Thoracic aorta (tissue), 2 donors: ENCODE measurements around the gene FMNL2. TPM values are rescaled to one million over a fixed set of nuclear protein-coding genes. Genes with fewer than 3 reads are reported as not detected.

Source experiments
- ATAC-seq: fragments of 150-250 bp; one replicate; pipeline ENCODE4 v1.8.0; 2017; ENCODE audit warnings: low read depth; ENCODE audit not compliant: insufficient number of reproducible peaks, low FRiP score
- DNase-seq: peaks from one replicate; pipeline ENCODE4 v3.0.0-alpha.2; 2020; ENCODE audit warnings: low spot score
- H3K27ac ChIP-seq, 2 donors: fragments of 200-600 bp; sonication (generic); 1 replicate in 1 of 2; 2 replicates in 1 of 2; pipeline ENCODE4 v1.5.1; 2016; ENCODE audit warnings: mild to moderate bottlenecking in 2 of 2, moderate library complexity in 2 of 2
- H3K27me3 ChIP-seq: fragments of 200-600 bp; sonication (generic); replicated peaks from 2 replicates; pipeline ENCODE4 v1.6.0; 2016; ENCODE audit warnings: mild to moderate bottlenecking; ENCODE audit not compliant: insufficient read depth
- H3K36me3 ChIP-seq: fragments of 200-600 bp; sonication (generic); one replicate; pipeline ENCODE4 v1.5.1; 2016
- H3K4me1 ChIP-seq, 2 donors: fragments of 200-600 bp; sonication (generic); 1 replicate in 1 of 2; 2 replicates in 1 of 2; pipeline versions ENCODE4 v1.5.1 to v1.6.0; 2016; ENCODE audit warnings: low read depth in 2 of 2, mild to moderate bottlenecking in 1 of 2; ENCODE audit not compliant: control insufficient read depth in 1 of 2
- H3K4me3 ChIP-seq: fragments of 200-600 bp; sonication (generic); 2 replicates; pipeline ENCODE4 v1.5.1; 2016; ENCODE audit warnings: mild to moderate bottlenecking
- H3K9me3 ChIP-seq: fragments of 200-600 bp; sonication (generic); 2 replicates; pipeline ENCODE4 v1.5.1; 2016
- total RNA-seq, 2 donors: library from RNA; depleted of rRNA; stranded (reverse); fragments of >200 nt; gene quantifications; one replicate each; pipeline versions ENCODE4 v1.1.0 to v1.2.3, GENCODE V29; 2016
- TF ChIP-seq, protein P1 (sequence below): fragments of 200-600 bp; sonication (generic); IDR thresholded peaks from one replicate; pipeline ENCODE4 v1.5.1; 2019; ENCODE audit warnings: antibody characterized with exemption

The FMNL2 gene
- total RNA-seq, 2 donors from 2014 or later, result 30.6 to 87.0 TPM

DNA sequence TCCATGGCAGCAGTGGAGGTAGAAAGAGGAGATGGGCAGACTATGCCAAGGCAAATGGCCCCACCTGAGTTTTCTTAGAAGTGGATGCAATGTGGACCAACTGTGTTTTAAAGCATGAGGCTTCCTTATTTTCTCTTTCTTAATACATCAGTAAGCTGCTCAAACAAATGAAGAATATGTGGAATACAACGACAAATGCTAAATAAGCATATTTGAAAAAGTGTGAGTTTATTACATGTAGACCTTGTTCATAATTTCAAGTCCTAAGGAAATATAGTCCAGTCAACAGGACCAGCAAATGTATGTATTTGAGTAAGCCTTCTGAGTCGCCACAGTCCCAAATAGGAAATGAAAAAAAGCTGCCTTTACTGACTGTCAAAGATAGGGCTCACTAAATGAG lies 204.4 kb downstream of the FMNL2 start:
- no peaks in the 10 kb centered on the region for H3K9me3 ChIP-seq
- TF ChIP-seq, protein P1, sequence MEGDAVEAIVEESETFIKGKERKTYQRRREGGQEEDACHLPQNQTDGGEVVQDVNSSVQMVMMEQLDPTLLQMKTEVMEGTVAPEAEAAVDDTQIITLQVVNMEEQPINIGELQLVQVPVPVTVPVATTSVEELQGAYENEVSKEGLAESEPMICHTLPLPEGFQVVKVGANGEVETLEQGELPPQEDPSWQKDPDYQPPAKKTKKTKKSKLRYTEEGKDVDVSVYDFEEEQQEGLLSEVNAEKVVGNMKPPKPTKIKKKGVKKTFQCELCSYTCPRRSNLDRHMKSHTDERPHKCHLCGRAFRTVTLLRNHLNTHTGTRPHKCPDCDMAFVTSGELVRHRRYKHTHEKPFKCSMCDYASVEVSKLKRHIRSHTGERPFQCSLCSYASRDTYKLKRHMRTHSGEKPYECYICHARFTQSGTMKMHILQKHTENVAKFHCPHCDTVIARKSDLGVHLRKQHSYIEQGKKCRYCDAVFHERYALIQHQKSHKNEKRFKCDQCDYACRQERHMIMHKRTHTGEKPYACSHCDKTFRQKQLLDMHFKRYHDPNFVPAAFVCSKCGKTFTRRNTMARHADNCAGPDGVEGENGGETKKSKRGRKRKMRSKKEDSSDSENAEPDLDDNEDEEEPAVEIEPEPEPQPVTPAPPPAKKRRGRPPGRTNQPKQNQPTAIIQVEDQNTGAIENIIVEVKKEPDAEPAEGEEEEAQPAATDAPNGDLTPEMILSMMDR, result no peak
- H3K27ac ChIP-seq, result no peak overlapping the region
- H3K36me3 ChIP-seq, result no peaks in the 10 kb centered on the region
- no peak for DNase-seq
- peaks cover 15 to 45% of the 10 kb centered on the region in 2 donors for H3K4me1 ChIP-seq
- H3K4me3 ChIP-seq, result no peak overlapping the region
- H3K27me3 ChIP-seq, result no peaks in the 10 kb centered on the region
- no peak for ATAC-seq

DNA sequence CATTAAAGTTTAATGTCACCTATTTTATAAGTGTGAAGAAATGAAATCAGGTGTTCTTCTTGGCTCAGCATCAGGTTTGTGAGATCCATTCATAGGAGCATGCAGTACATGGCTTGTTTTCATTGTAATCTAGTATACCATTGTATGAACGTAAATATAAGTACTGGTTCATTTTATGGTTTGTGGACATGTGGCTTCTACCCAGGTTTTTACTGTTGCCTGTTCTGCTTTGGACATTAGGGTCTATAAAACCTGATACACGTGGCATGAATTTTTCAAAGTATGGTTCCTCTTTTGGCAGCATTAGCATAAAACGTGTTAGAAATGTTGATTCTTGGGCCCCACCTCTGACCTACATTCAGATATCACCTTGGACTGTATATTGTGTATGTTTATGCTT lies 206.7 kb downstream of the FMNL2 start:
- TF ChIP-seq, protein P1, result no peak
- ATAC-seq (no peak), DNase-seq (no peak)
- Histone ChIP-seq H3K4me1 (peaks cover 6 to 33% of the 10 kb centered on the region in 2 donors), H3K9me3 (no peaks in the 10 kb centered on the region), H3K27me3 (no peaks in the 10 kb centered on the region), H3K4me3 (no peak overlapping the region), H3K36me3 (no peaks in the 10 kb centered on the region), H3K27ac (no peak overlapping the region)

DNA sequence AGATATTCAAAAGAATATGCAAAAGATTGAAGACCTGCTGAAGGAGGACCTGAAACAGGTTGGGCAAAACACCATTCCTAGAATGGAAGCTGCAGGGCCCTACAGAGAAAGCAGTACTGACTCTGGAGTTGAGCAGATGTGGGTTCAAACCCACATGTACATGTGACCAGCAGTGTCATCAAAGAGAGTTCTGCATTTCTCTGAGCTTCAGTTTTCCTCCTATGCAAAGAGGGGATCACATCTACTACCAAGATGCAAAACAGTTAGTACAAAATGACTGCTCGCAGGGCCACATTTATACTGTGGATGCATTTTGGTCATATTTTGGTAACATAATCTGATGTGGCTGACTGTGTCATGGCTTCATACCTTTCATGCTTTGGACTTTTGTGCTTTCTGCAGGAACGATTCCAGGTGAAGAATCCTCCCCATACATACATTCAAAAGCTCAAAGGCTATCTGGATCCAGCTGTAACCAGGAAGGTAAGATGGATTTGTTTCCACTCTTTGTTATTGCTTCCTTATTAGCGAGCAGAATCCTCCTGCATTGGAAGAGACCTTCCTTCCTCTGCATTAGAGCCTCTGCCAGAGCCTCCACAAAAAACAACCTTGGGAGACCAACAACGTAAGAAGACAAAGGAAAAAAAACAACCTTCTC lies 207.5 kb downstream of the FMNL2 start:
- TF ChIP-seq, protein P1, result no peak
- H3K27me3 ChIP-seq, result no peaks in the 10 kb centered on the region
- H3K27ac ChIP-seq, result peak overlapping the region; percentile 78 to 81
- no peak overlapping the region for H3K4me3 ChIP-seq
- DNase-seq, result no peak
- ATAC-seq, result no peak
- H3K9me3 ChIP-seq, result no peaks in the 10 kb centered on the region
- H3K4me1 ChIP-seq, result peaks cover 6 to 34% of the 10 kb centered on the region in 2 donors
- H3K36me3 ChIP-seq, result no peaks in the 10 kb centered on the region

DNA sequence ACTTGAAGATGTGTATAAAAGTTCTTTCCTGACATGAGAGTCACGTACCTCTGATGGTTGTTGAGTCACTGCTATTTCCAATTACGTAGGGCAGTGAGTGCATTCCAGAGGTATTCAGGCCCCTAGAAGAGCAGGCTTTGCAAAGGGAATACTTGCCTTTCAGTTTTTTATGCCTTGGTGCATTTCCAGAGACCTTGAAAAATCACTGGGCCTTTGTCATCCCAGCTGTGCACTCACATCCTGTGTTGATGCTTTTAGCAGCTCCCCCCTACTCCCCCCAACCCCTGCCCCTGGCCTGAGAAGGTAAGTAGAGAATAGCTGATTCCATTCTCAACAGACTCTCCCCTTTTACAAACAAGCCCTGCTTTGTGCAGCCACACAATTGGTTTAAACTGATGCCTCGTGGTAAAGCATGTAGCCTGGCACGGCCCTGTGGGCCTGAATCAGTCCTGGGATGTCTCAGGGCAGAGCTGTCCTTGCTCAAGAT lies 208.1 kb downstream of the FMNL2 start:
- Histone ChIP-seq H3K36me3 (no peaks in the 10 kb centered on the region), H3K9me3 (no peaks in the 10 kb centered on the region), H3K4me3 (no peak overlapping the region), H3K27ac (peak overlapping the region; percentile 78 to 81), H3K27me3 (no peaks in the 10 kb centered on the region), H3K4me1 (peaks cover 6 to 40% of the 10 kb centered on the region in 2 donors)
- peak; percentile 90 for ATAC-seq
- TF ChIP-seq, protein P1, result no peak
- no peak for DNase-seq

DNA sequence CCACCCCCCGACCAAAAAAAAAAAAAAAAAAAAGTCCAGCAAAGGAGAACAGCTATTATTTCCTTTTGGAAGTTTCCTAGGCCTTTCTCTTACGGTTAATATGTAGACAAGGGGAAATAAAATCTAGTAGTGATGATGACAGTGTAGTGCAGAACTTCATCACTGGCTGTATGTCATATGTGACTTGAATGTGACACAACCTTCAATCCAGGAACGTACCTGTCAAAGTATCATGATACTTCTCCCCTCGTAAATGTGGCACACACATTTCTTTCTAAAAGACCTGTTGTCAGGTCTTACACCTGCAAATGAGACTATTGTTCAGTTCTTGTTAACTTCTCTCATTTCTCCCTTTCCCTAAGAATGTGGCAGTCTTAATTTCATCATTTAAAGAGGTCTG lies 208.7 kb downstream of the FMNL2 start:
- no peaks in the 10 kb centered on the region for H3K36me3 ChIP-seq
- H3K4me3 ChIP-seq, result no peak overlapping the region
- TF ChIP-seq, protein P1, result no peak
- no peaks in the 10 kb centered on the region for H3K27me3 ChIP-seq
- peaks cover 9 to 46% of the 10 kb centered on the region in 2 donors for H3K4me1 ChIP-seq
- peak overlapping the region; percentile 78 to 81 for H3K27ac ChIP-seq
- ATAC-seq, result no peak
- DNase-seq, result no peak
- no peaks in the 10 kb centered on the region for H3K9me3 ChIP-seq
